GM12801 (cell line): ENCODE results near the gene DLG2.

ENCODE experiments used
- CTCF ChIP-seq: IDR thresholded peaks from one replicate; pipeline ENCODE4 v1.5.1; 2011; ENCODE audit warnings: control low read depth; ENCODE audit not compliant: insufficient read length; ENCODE audit errors: extremely low read depth

Gene DLG2

GRCh38 chr11:83558281-83558680 lies 2068.9 kb downstream of the DLG2 start:
- no peak for TF ChIP-seq CTCF

GRCh38 chr11:83557653-83558052 lies 2069.5 kb downstream of the DLG2 start:
- TF ChIP-seq CTCF, result no peak

GRCh38 chr11:83554876-83555275 lies 2072.3 kb downstream of the DLG2 start:
- TF ChIP-seq CTCF, result no peak

- no peak for TF ChIP-seq CTCF
Measured at GRCh38 chr11:83549984-83550667, 2077.0 kb downstream of the DLG2 start.

GRCh38 chr11:83546368-83546767 lies 2080.8 kb downstream of the DLG2 start:
- no peak for TF ChIP-seq CTCF

- no peak for TF ChIP-seq CTCF
Measured at GRCh38 chr11:83545494-83546260, 2081.5 kb downstream of the DLG2 start.

GRCh38 chr11:83544846-83545245 lies 2082.3 kb downstream of the DLG2 start:
- no peak for TF ChIP-seq CTCF
